HepG2 (cell line): ENCODE data around the gene MVK. TPM values are rescaled to one million over a fixed set of nuclear protein-coding genes. Genes with fewer than 3 reads are reported as not detected.

Experiments
- BCL3 ChIP-seq: sonication (generic); formaldehyde crosslinking; IDR thresholded peaks from 2 replicates; pipeline ENCODE4 v1.5.1; 2020; ENCODE audit warnings: mild to moderate bottlenecking, missing genetic modification reagents, moderate library complexity
- CAMTA2 ChIP-seq: sonication (generic); formaldehyde crosslinking; IDR thresholded peaks from 2 replicates; pipeline ENCODE4 v1.4.0; 2020; ENCODE audit warnings: mild to moderate bottlenecking, missing genetic modification reagents, borderline replicate concordance
- CEBPG ChIP-seq: IDR thresholded peaks from 2 replicates; pipeline ENCODE4 v1.6.1; 2016
- CEBPZ ChIP-seq: IDR thresholded peaks from 2 replicates; pipeline ENCODE4 v1.6.1; 2012; ENCODE audit warnings: low read length, improper control_type of control experiment
- ZBTB40 ChIP-seq, 2 experiments: fragments of 450-650 bp in 1 of 2; sonication (generic) in 1 of 2; formaldehyde crosslinking in 1 of 2; IDR thresholded peaks; 2 replicates each; pipeline versions ENCODE4 v1.6.1 to v1.8.0; 2016 to 2022; ENCODE audit warnings: antibody characterized with exemption in 1 of 2, mild to moderate bottlenecking in 1 of 2, missing genetic modification reagents in 1 of 2
- ZFX ChIP-seq: sonication (generic); formaldehyde crosslinking; IDR thresholded peaks from 2 replicates; pipeline ENCODE4 v1.4.0; 2020; ENCODE audit warnings: mild to moderate bottlenecking, low read depth, missing genetic modification reagents, moderate library complexity
- ZNF329 ChIP-seq: sonication (generic); formaldehyde crosslinking; IDR thresholded peaks from 2 replicates; pipeline ENCODE4 v1.9.0; 2021; ENCODE audit warnings: low read depth, mild to moderate bottlenecking, missing genetic modification reagents
- ZNF740 ChIP-seq: sonication (generic); formaldehyde crosslinking; IDR thresholded peaks from 2 replicates; pipeline ENCODE4 v1.4.0; 2020; ENCODE audit warnings: missing genetic modification reagents
- ZSCAN31 ChIP-seq: sonication (generic); formaldehyde crosslinking; IDR thresholded peaks from 2 replicates; pipeline ENCODE4 v1.5.0; 2020; ENCODE audit warnings: low read depth, mild to moderate bottlenecking, missing genetic modification reagents
- ZSCAN5A ChIP-seq: sonication (generic); formaldehyde crosslinking; IDR thresholded peaks from 2 replicates; pipeline ENCODE4 v1.8.0; 2022; ENCODE audit warnings: mild to moderate bottlenecking, missing genetic modification reagents, borderline replicate concordance
- polyA plus RNA-seq, 8 experiments: library from polyadenylated mRNA; depleted of rRNA in 3 of 8; stranded (reverse) in 7 of 8; unstranded in 1 of 8; fragments of >200 nt; fragmentation: Illumina TruSeq in 4 of 8; extraction: Trizol in 4 of 8; gene quantifications; 2 replicates each; pipeline versions ENCODE4 v1.2.1 to v1.2.3, GENCODE V29; 2011 to 2016; ENCODE audit warnings: low read depth in 4 of 8, missing spikeins in 1 of 8, mixed read lengths in 1 of 8; ENCODE audit not compliant: insufficient read depth in 1 of 8
- total RNA-seq, 5 experiments: library from RNA; depleted of rRNA; stranded (reverse); fragments of >200 nt; fragmentation: Illumina TruSeq; extraction: Trizol; gene quantifications; 2 replicates each; pipeline ENCODE4 v1.2.3, GENCODE V29; 2016; ENCODE audit warnings: low read depth in 1 of 5

The MVK gene
- total and polyA plus RNA-seq, 2 of the 13 experiments (the other 11 are each of a cell fraction or from before 2014, with no cell fraction given): 11.6 to 66.9 TPM

- TF ChIP-seq ZSCAN5A (peak; percentile 52; the same call in 1 of the 2 replicates), ZBTB40 (IDR thresholded peaks at IDR 0.05) (no peak), ZBTB40 (CRISPR knock-in tag; IDR thresholded peaks at IDR 0.05) (peak; percentile 86), ZNF329 (CRISPR knock-in tag) (no peak), CEBPG (peak; percentile 58), CAMTA2 (peak; percentile 94), ZFX (CRISPR knock-in tag) (peak; percentile 99), ZNF740 (peak; percentile 65; the same call in 1 of the 2 replicates), BCL3 (CRISPR knock-in tag) (peak; percentile 92; the same call in 1 of the 2 replicates), ZSCAN31 (CRISPR knock-in tag) (peak; percentile 75; the same call in 1 of the 2 replicates), CEBPZ (peak; percentile 51; the same call in 1 of the 2 replicates)
Observed at GRCh38 chr12:109573029-109573913, at the start of gene MVK, which contains the start of gene MMAB (continued).
